ENCODE measurements around the gene TAF3.
A peak's percentile ranks its signal among the peaks of the same experiment; 100 is the strongest.

Gene TAF3

GRCh38 chr10:7824251-7824650, 5.9 kb downstream of the TAF3 start:
- H3K4me1 ChIP-seq (ENCODE audit: control insufficient read depth, insufficient read depth, low read length): no peaks in the 10 kb centered on the region
- H3K4me3 ChIP-seq (ENCODE audit: low read depth, low read length): no peak overlapping the region
- no peak overlapping the region for H3K27ac ChIP-seq (ENCODE audit: extremely low read depth, low read depth, low read length)
- H3K9me3 ChIP-seq (ENCODE audit: control insufficient read depth, insufficient read depth, low read depth, low read length): no peaks in the 10 kb centered on the region
- ChIA-PET POLR2A (interaction anchor here (0.5 to 0.9 kb wide), 2 partner anchors 15 to 48 kb away, joined by 4 read pairs; no protein-coding TSS in a partner anchor), CTCF (interaction anchor here (0.6 kb wide), 1 partner anchor 866 kb away, joined by 3 read pairs; no protein-coding TSS in a partner anchor)
- TF ChIP-seq KLF9 (tag by site-specific recombination; IDR thresholded peaks at IDR 0.05; ENCODE audit: low read depth) (no peak), ZNF596 (tag by site-specific recombination; IDR thresholded peaks at IDR 0.05) (no peak), ZNF10 (tag by site-specific recombination; IDR thresholded peaks at IDR 0.05) (no peak), ZNF366 (tag by site-specific recombination; conservative IDR thresholded peaks at IDR 0.05) (no peak), SALL2 (tag by site-specific recombination; IDR thresholded peaks at IDR 0.05; ENCODE audit: borderline replicate concordance) (no peak), ZNF792 (tag by site-specific recombination; IDR thresholded peaks at IDR 0.05) (no peak), ZNF266 (tag by site-specific recombination; IDR thresholded peaks at IDR 0.05; ENCODE audit: low read depth) (no peak)
- H3K36me3 ChIP-seq (ENCODE audit: control insufficient read depth in 2 of 2, insufficient read depth in 1 of 2, low read length in 2 of 2): peaks cover 23 to 33% of the 10 kb centered on the region in 2 experiments

GRCh38 chr10:7826971-7827370, 8.7 kb downstream of the TAF3 start:
- Histone ChIP-seq H3K27ac (ENCODE audit: extremely low read depth, low read depth, low read length) (no peak overlapping the region), H3K4me3 (ENCODE audit: low read depth, low read length) (no peak overlapping the region), H3K9me3 (ENCODE audit: control insufficient read depth, insufficient read depth, low read depth, low read length) (no peaks in the 10 kb centered on the region), H3K4me1 (ENCODE audit: control insufficient read depth, insufficient read depth, low read length) (no peaks in the 10 kb centered on the region), H3K36me3 (ENCODE audit: control insufficient read depth in 2 of 2, insufficient read depth in 1 of 2, low read length in 2 of 2) (peaks cover 15 to 20% of the 10 kb centered on the region in 2 experiments)
- POLR2A ChIA-PET: interaction anchor here (1.9 kb wide), 1 partner anchor 9 kb away, joined by 10 read pairs; the partner anchor contains the start of gene TAF3
- CTCF ChIA-PET: interaction anchor here (0.8 kb wide), 1 partner anchor 163 kb away, joined by 4 read pairs; no protein-coding TSS in a partner anchor
- TF ChIP-seq ZNF645 (tag by site-specific recombination; IDR thresholded peaks at IDR 0.05) (no peak), ZNF274 (IDR thresholded peaks at IDR 0.05; ENCODE audit: low read length) (no peak), ZNF274 (tag by site-specific recombination; IDR thresholded peaks at IDR 0.05; ENCODE audit: borderline replicate concordance) (no peak), ZIC2 (tag by site-specific recombination; IDR thresholded peaks at IDR 0.05) (0 out of 2 replicates have a peak, but pooled peaks have one; percentile 22), ZNF580 (tag by site-specific recombination; IDR thresholded peaks at IDR 0.05) (no peak), ZNF24 (tag by site-specific recombination; IDR thresholded peaks at IDR 0.05) (no peak), ZNF398 (tag by site-specific recombination; IDR thresholded peaks at IDR 0.05) (no peak), ZNF518A (tag by site-specific recombination; conservative IDR thresholded peaks at IDR 0.05; ENCODE audit: low read depth) (no peak), ZBTB1 (tag by site-specific recombination; IDR thresholded peaks at IDR 0.05) (no peak), ZNF335 (tag by site-specific recombination; conservative IDR thresholded peaks at IDR 0.05) (0 out of 2 replicates have a peak, but pooled peaks have one; percentile 14), KLF16 (tag by site-specific recombination; IDR thresholded peaks at IDR 0.05) (no peak), BCL11A (tag by site-specific recombination; IDR thresholded peaks at IDR 0.05; ENCODE audit: low read depth) (no peak), ZNF184 (tag by site-specific recombination; IDR thresholded peaks at IDR 0.05) (peak; percentile 94), ZNF670 (tag by site-specific recombination; IDR thresholded peaks at IDR 0.05; ENCODE audit: low read depth) (no peak), ZNF175 (tag by site-specific recombination; IDR thresholded peaks at IDR 0.05) (no peak)

Measured in HEK293 (cell line).